Spleen (tissue), 7 donors: ENCODE measurements around the gene KRT27.

Source experiments
- POLR2A ChIP-seq, 3 donors: fragments of 450-650 bp; IDR thresholded peaks; one replicate each; pipeline ENCODE4 v1.5.1; 2017; ENCODE audit warnings: antibody characterized with exemption in 3 of 3, mild to moderate bottlenecking in 1 of 3
- POLR2AphosphoS5 ChIP-seq, 3 donors: sonication (generic); formaldehyde crosslinking; IDR thresholded peaks; one replicate each; pipeline ENCODE4 v1.5.1; 2017; ENCODE audit warnings: antibody characterized with exemption in 3 of 3
- TF ChIP-seq, protein P1 (sequence below), 11 experiments: fragments of 200-600 bp in 7 of 11; fragments of 450-650 bp in 4 of 11; sonication (generic) in 4 of 11; IDR thresholded peaks in 8 of 11; conservative IDR thresholded peaks in 3 of 11; 1 replicate in 7 of 11; 2 replicates in 4 of 11; pipeline versions ENCODE4 v1.4.0 to v1.8.0; 2016 to 2021; ENCODE audit warnings: antibody characterized with exemption in 11 of 11, inconsistent platforms in 4 of 11, mild to moderate bottlenecking in 1 of 11
- donor health status: DM: no; HTN: no; CAD: no; lungs with moderate emphysema.
- donor health status: DM: no; HTN: no; CAD: no.
- donor health status: DM: no; HTN: no; CAD: no.

- TF ChIP-seq POLR2AphosphoS5 (IDR thresholded peaks at IDR 0.05) (no peak), POLR2A (IDR thresholded peaks at IDR 0.05) (no peak)
- TF ChIP-seq, protein P1, sequence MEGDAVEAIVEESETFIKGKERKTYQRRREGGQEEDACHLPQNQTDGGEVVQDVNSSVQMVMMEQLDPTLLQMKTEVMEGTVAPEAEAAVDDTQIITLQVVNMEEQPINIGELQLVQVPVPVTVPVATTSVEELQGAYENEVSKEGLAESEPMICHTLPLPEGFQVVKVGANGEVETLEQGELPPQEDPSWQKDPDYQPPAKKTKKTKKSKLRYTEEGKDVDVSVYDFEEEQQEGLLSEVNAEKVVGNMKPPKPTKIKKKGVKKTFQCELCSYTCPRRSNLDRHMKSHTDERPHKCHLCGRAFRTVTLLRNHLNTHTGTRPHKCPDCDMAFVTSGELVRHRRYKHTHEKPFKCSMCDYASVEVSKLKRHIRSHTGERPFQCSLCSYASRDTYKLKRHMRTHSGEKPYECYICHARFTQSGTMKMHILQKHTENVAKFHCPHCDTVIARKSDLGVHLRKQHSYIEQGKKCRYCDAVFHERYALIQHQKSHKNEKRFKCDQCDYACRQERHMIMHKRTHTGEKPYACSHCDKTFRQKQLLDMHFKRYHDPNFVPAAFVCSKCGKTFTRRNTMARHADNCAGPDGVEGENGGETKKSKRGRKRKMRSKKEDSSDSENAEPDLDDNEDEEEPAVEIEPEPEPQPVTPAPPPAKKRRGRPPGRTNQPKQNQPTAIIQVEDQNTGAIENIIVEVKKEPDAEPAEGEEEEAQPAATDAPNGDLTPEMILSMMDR (IDR thresholded peaks at IDR 0.05 in 8 of 11, conservative IDR thresholded peaks at IDR 0.05 in 3 of 11) = no peak
These were observed 3.0 kb downstream of the KRT27 start for GRCh38 chr17:40779181-40779909.
